ENCODE measurements around the gene TCF4. TPM values are rescaled to one million over a fixed set of nuclear protein-coding genes. Genes with fewer than 3 reads are reported as not detected.

Gene TCF4
- total RNA-seq, 1 experiment from 2014 or later, result 12.5 TPM

GRCh38 chr18:55585920-55586561, 2.0 kb downstream of the TCF4 start:
- BruUV-seq (replicated peaks), result TSS peak; percentile 18

GRCh38 chr18:55585065-55585919, 2.7 kb downstream of the TCF4 start:
- BruUV-seq (replicated peaks), result no TSS peak
- H3F3A ChIP-seq (ENCODE audit: low read length, unreplicated experiment), result no peaks in the 10 kb centered on the region
- no peak overlapping the region for H3K27ac ChIP-seq (ENCODE audit: low read length)
- ChIA-PET POLR2A (ENCODE audit: unreplicated experiment) (interaction anchor here (0.5 kb wide), 1 partner anchor 85 kb away, joined by 3 read pairs; no protein-coding TSS in a partner anchor), CTCF (no interaction called here)
- H3K4me1 ChIP-seq (ENCODE audit: insufficient read depth, low read length), result peaks cover 4% of the 10 kb centered on the region; the same call in 1 of the 2 replicates
- no peaks in the 10 kb centered on the region for H3K9me3 ChIP-seq (ENCODE audit: low read length)
- H3K27me3 ChIP-seq (ENCODE audit: low read length), result no peaks in the 10 kb centered on the region
- DNase-seq (no peak), ATAC-seq (no peak)
- no peak overlapping the region for H3K4me3 ChIP-seq (ENCODE audit: low read length)
- TF ChIP-seq EZH2 (IDR thresholded peaks at IDR 0.05; ENCODE audit: low read length, unreplicated experiment), result no peak
- no peak for TF ChIP-seq EZH2phosphoT487 (IDR thresholded peaks at IDR 0.05; ENCODE audit: borderline replicate concordance, low read length)
- no peak for TF ChIP-seq CTCF (conservative IDR thresholded peaks at IDR 0.05; ENCODE audit: low read depth, low read length)
- no peak overlapping the region for H3K9ac ChIP-seq (ENCODE audit: low read length)
- intact Hi-C loops (cut with micrococcal nuclease), result loop anchor here (5.0 kb wide), 5 partner anchors 177 to 712 kb away; no protein-coding TSS in a partner anchor
- H3K9me2 ChIP-seq (replicated peaks; ENCODE audit: low read length), result no peaks in the 10 kb centered on the region
- H3K4me2 ChIP-seq (ENCODE audit: low read length), result no peak overlapping the region
- no peaks in the 10 kb centered on the region for H4K20me1 ChIP-seq (ENCODE audit: low read length)
- H3K36me3 ChIP-seq (ENCODE audit: low read depth, low read length), result no peaks in the 10 kb centered on the region
- no peak overlapping the region for H2AFZ ChIP-seq (ENCODE audit: low read length)
- H3K79me2 ChIP-seq (ENCODE audit: low read length), result peaks cover 14% of the 10 kb centered on the region; the same call in 1 of the 2 replicates

More at GRCh38 chr18:55585920-55586561, 2.0 kb downstream of the TCF4 start:
- no peak overlapping the region for H3K4me3 ChIP-seq (ENCODE audit: low read length)
- H3K79me2 ChIP-seq (ENCODE audit: low read length), result peaks cover 14% of the 10 kb centered on the region; the same call in 1 of the 2 replicates
- POLR2A ChIA-PET (ENCODE audit: unreplicated experiment), result no interaction called here
- H2AFZ ChIP-seq (ENCODE audit: low read length), result no peak overlapping the region
- H3K27me3 ChIP-seq (ENCODE audit: low read length), result no peaks in the 10 kb centered on the region
- no peaks in the 10 kb centered on the region for H3F3A ChIP-seq (ENCODE audit: low read length, unreplicated experiment)
- TF ChIP-seq EZH2 (IDR thresholded peaks at IDR 0.05; ENCODE audit: low read length, unreplicated experiment) (no peak), CTCF (conservative IDR thresholded peaks at IDR 0.05; ENCODE audit: low read depth, low read length) (no peak), EZH2phosphoT487 (IDR thresholded peaks at IDR 0.05; ENCODE audit: borderline replicate concordance, low read length) (no peak)
- H3K27ac ChIP-seq (ENCODE audit: low read length), result no peak overlapping the region
- DNase-seq (no peak), ATAC-seq (no peak)
- intact Hi-C loops (cut with micrococcal nuclease), result loop anchor here (5.0 kb wide), 5 partner anchors 176 to 711 kb away; no protein-coding TSS in a partner anchor
- H3K9ac ChIP-seq (ENCODE audit: low read length), result no peak overlapping the region
- no peaks in the 10 kb centered on the region for H3K9me2 ChIP-seq (replicated peaks; ENCODE audit: low read length)
- H3K4me2 ChIP-seq (ENCODE audit: low read length), result no peak overlapping the region; the same call in 1 of the 2 replicates
- CTCF ChIA-PET, result no interaction called here
- H4K20me1 ChIP-seq (ENCODE audit: low read length), result no peaks in the 10 kb centered on the region
- H3K9me3 ChIP-seq (ENCODE audit: low read length), result no peaks in the 10 kb centered on the region
- H3K36me3 ChIP-seq (ENCODE audit: low read depth, low read length), result no peaks in the 10 kb centered on the region
- peaks cover 5% of the 10 kb centered on the region; the same call in 1 of the 2 replicates for H3K4me1 ChIP-seq (ENCODE audit: insufficient read depth, low read length)
